Activated CD8-positive, alpha-beta T cell treated with anti-CD3 and anti-CD28 coated beads for 36 hours (primary cell): Measurements from ENCODE around the gene ADAM33. TPM values are rescaled to one million over a fixed set of nuclear protein-coding genes. Genes with fewer than 3 reads are reported as not detected.

Source experiments
- ATAC-seq: fragments of 200-7000 bp; cut with Tn5 transposase; one replicate; pipeline ENCODE4 v1.10.0; 2021; ENCODE audit warnings: mild to moderate bottlenecking, moderate library complexity
- CTCF ChIA-PET: fragments of 350-600 bp; sonication (Branson Sonifier 250); formaldehyde crosslinking; loops from one replicate; lab custom pipeline; 2021; ENCODE audit warnings: antibody characterized with exemption; lab: Charles Lee
- POLR2A ChIA-PET: fragments of 350-600 bp; sonication (Branson Sonifier 250); formaldehyde crosslinking; loops from one replicate; lab custom pipeline; 2021; ENCODE audit warnings: antibody characterized with exemption; lab: Charles Lee
- DNase-seq: peaks from one replicate; pipeline ENCODE4 v3.0.0-alpha.2; 2020
- H3K27ac Mint-ChIP-seq: one replicate; pipeline ENCODE4 v1.8.0; 2021; ENCODE audit warnings: mild to moderate bottlenecking, mixed read lengths
- H3K27me3 Mint-ChIP-seq: one replicate; pipeline ENCODE4 v1.8.0; 2021; ENCODE audit warnings: mixed read lengths
- H3K36me3 Mint-ChIP-seq: one replicate; pipeline ENCODE4 v1.8.0; 2021; ENCODE audit warnings: low read depth, mixed read lengths
- H3K4me1 Mint-ChIP-seq: one replicate; pipeline ENCODE4 v1.8.0; 2021; ENCODE audit warnings: low read depth, mixed read lengths
- H3K4me3 Mint-ChIP-seq: one replicate; pipeline ENCODE4 v1.8.0; 2021; ENCODE audit warnings: mild to moderate bottlenecking, moderate library complexity, mixed read lengths
- H3K9me3 Mint-ChIP-seq: one replicate; pipeline ENCODE4 v1.8.0; 2021; ENCODE audit warnings: mixed read lengths
- CTCF ChIP-seq: fragments of 200-600 bp; IDR thresholded peaks from one replicate; pipeline ENCODE4 v1.8.0; 2022; ENCODE audit warnings: antibody characterized with exemption, mild to moderate bottlenecking
- intact Hi-C: fragments of 100-400 bp; cut with micrococcal nuclease; formaldehyde crosslinking; loops from one replicate; pipeline ENCODE4 v1.10.0; 2022
- total RNA-seq, 2 experiments: library from RNA; stranded (reverse); gene quantifications; one replicate each; pipeline ENCODE4 v1.2.3, GENCODE V29; 2021

Gene ADAM33
- total RNA-seq, 2 experiments from 2014 or later, result not detected

DNA sequence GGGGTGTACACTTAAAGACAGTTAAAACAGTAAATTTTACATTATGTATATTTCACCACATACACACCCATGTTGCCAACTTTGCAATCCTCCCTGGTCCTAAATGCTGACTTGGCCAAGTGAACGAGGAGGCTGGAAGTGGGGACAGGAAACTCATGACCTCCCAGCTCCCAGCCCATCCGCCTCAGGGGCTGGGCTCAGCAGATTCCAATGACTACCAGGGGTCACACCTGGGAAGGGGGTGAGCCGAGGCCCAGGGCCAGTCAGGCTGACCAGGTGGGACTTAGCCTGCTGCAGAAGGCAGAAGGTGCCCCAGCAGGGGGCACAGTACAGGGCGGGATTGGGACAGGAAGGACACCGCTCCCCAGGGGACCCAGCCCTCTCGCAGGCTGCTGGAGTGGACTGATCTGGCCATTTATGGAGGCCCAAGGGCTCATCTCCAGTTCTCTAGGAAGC is 28.2 kb upstream of the ADAM33 start:
- ATAC-seq, result no peak
- Mint-ChIP-seq H3K4me3 (no peak overlapping the region), H3K36me3 (no peaks in the 10 kb centered on the region), H3K9me3 (no peaks in the 10 kb centered on the region), H3K27ac (no peak overlapping the region), H3K4me1 (no peaks in the 10 kb centered on the region), H3K27me3 (peaks cover 1% of the 10 kb centered on the region)
- POLR2A ChIA-PET, result no interaction called here
- intact Hi-C loops, result loop anchor here (5.0 kb wide), 1 partner anchor 33 kb away; no protein-coding TSS in a partner anchor
- CTCF ChIA-PET, result interaction anchor here (0.6 to 5.7 kb wide), 36 partner anchors 10 to 969 kb away, joined by 3 to 79 read pairs (median 7); partner anchors contain the start of gene ADISSP
- DNase-seq, result no peak
- no peak for TF ChIP-seq CTCF

DNA sequence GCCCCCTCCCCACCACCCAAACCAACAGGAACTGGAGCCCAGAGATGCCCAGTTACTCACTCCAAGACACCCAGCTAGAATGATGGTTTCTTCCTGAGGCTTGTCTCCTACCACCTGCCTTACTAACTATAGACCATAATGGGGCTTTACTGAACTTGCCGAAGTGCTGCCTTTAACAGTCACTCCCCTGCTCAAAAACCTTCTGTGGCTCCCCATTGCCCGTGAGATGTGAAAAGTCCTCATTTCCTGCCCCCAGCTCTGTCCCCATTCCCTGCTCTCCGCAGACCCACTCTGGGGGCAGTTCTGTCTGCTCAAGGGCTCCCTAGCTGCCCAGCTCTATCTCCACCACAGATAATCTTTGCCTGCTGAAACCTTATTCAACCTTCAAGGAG is 25.7 kb upstream of the ADAM33 start:
- no peaks in the 10 kb centered on the region for H3K36me3 Mint-ChIP-seq
- no peak for ATAC-seq
- no peak overlapping the region for H3K27ac Mint-ChIP-seq
- no peak overlapping the region for H3K4me3 Mint-ChIP-seq
- no peaks in the 10 kb centered on the region for H3K4me1 Mint-ChIP-seq
- DNase-seq, result no peak
- peaks cover 3% of the 10 kb centered on the region for H3K27me3 Mint-ChIP-seq
- TF ChIP-seq CTCF, result no peak
- no peaks in the 10 kb centered on the region for H3K9me3 Mint-ChIP-seq
- POLR2A ChIA-PET, result no interaction called here
- CTCF ChIA-PET, result interaction anchor here (0.9 to 5.7 kb wide), 5 partner anchors 9 to 144 kb away, joined by 3 to 79 read pairs (median 8); no protein-coding TSS in a partner anchor
- intact Hi-C loops, result no loop called here

DNA sequence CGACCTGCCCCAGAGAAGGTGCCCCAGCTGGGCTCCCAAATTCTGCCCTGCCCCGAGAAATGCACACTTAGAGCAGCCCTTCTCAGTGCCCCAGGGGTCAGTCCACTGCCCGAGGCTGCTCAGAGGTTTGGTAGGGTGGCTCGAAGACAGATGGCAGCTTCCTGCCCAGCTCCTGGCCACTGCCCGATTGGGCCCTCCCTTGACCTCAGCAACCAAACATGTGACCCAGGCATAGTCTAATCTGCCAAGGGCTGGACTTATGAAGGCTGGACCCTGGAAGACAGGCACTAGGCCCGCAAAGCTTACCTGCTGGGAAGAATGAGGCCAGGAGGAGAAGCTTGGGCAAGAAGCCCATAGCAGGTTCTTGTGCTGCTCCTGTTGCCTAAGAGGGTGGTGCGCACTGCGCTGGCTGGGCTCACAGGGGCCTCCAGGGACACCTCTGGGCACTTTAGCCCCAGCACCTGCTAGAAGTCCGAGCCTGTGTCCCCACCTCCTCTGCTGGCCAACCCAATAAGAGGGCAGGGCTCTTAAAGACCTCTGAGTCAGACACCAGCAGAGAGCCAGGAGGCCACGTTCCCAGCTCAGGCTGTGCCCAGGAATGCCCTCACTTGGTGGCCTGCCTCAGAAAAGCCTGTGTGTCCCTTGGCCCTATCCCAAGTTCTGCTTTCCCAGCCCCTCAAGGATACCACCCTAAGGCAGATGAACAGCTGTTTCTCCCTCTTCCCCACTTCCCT is 25.1 kb upstream of the ADAM33 start:
- no peaks in the 10 kb centered on the region for H3K36me3 Mint-ChIP-seq
- ChIA-PET CTCF (interaction anchor here (0.9 to 5.7 kb wide), 6 partner anchors 9 to 144 kb away, joined by 3 to 79 read pairs (median 6); no protein-coding TSS in a partner anchor), POLR2A (interaction anchor here (0.7 kb wide), 1 partner anchor 30 kb away, joined by 4 read pairs; no protein-coding TSS in a partner anchor)
- no peak overlapping the region for H3K27ac Mint-ChIP-seq
- no peak for DNase-seq
- TF ChIP-seq CTCF, result no peak
- no peaks in the 10 kb centered on the region for H3K4me1 Mint-ChIP-seq
- intact Hi-C loops, result no loop called here
- peaks cover 3% of the 10 kb centered on the region for H3K27me3 Mint-ChIP-seq
- ATAC-seq, result no peak
- H3K9me3 Mint-ChIP-seq, result no peaks in the 10 kb centered on the region
- H3K4me3 Mint-ChIP-seq, result no peak overlapping the region

DNA sequence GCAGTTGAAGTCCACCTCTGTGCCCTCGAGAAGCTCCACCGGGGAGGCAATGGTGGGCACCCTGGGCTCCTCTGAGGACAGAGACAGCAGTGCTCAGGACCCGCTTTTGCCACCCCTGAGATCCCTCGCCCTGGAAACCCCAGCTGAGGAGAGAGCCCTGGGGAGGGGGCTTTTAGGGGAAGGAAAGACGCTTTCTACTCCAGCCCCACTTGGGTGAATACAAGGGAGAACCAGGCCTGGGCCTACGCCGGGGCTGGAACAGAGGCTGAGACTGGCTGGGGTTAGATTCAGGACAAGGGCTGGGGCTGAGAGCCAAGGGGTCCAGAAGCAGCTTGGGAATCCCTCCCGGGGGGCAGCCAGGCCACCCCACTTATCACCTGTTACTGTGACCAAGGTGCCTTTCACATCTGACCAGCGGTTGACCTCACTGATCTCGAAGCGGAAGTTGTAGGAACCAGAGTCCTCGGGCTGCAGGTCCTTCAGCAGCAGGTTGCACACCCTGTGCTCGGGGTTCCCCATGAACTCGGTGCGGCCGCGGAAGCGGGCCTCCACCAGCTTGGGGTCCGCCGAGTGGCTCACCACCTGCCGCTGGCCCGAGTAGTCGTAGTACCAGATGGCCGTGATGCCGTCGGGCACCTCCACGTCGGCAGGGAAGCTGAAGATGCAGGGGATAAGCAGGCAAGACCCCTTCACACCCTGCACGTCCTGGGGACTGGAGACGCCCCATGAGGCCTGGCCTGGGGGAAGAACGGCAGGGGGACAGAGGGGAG is 24.3 kb upstream of the ADAM33 start:
- H3K27ac Mint-ChIP-seq, result no peak overlapping the region
- ATAC-seq (no peak), DNase-seq (no peak)
- CTCF ChIA-PET, result interaction anchor here (1.2 to 5.7 kb wide), 2 partner anchors 28 to 141 kb away, joined by 3 to 79 read pairs; no protein-coding TSS in a partner anchor
- peaks cover 2% of the 10 kb centered on the region for H3K27me3 Mint-ChIP-seq
- TF ChIP-seq CTCF, result no peak
- no peak overlapping the region for H3K4me3 Mint-ChIP-seq
- POLR2A ChIA-PET, result interaction anchor here (0.7 kb wide), 1 partner anchor 29 kb away, joined by 4 read pairs; no protein-coding TSS in a partner anchor
- intact Hi-C loops, result no loop called here
- H3K9me3 Mint-ChIP-seq, result no peaks in the 10 kb centered on the region
- no peaks in the 10 kb centered on the region for H3K4me1 Mint-ChIP-seq
- H3K36me3 Mint-ChIP-seq, result no peaks in the 10 kb centered on the region
